ENCODE measurements around the gene CLDN6.

The CLDN6 gene

GRCh38 chr16:3051494-3051893 lies 33.5 kb upstream of the CLDN6 start:
- DNase-seq (ENCODE audit: low read depth in 2 of 2): no peak

GRCh38 chr16:3051009-3051408 lies 33.0 kb upstream of the CLDN6 start:
- DNase-seq (ENCODE audit: low read depth in 2 of 2): no peak

GRCh38 chr16:3050487-3050886 lies 32.5 kb upstream of the CLDN6 start:
- DNase-seq (ENCODE audit: low read depth in 2 of 2): no peak

- no peak for DNase-seq (ENCODE audit: low read depth in 2 of 2)
Measured at GRCh38 chr16:3049921-3050481, 32.0 kb upstream of the CLDN6 start.

- no peak for DNase-seq (ENCODE audit: low read depth in 2 of 2)
Measured at GRCh38 chr16:3047387-3047720, 29.4 kb upstream of the CLDN6 start.

- no peak for DNase-seq (ENCODE audit: low read depth in 2 of 2)
Measured at GRCh38 chr16:3046641-3047386, 28.8 kb upstream of the CLDN6 start.

- no peak for DNase-seq (ENCODE audit: low read depth in 2 of 2)
Measured at GRCh38 chr16:3045758-3046640, 28.0 kb upstream of the CLDN6 start, which contains the start of gene MMP25. MMP25 (plus strand) TSS chr16:3046561; CDS start chr16:3046918, 357 bp downstream.

GRCh38 chr16:3044708-3045107 lies 26.7 kb upstream of the CLDN6 start:
- DNase-seq (ENCODE audit: low read depth in 2 of 2): no peak

GRCh38 chr16:3042376-3042775 lies 24.4 kb upstream of the CLDN6 start:
- DNase-seq (ENCODE audit: low read depth in 2 of 2): no peak

GRCh38 chr16:3038896-3039295 lies 20.9 kb upstream of the CLDN6 start:
- DNase-seq (ENCODE audit: low read depth in 2 of 2): no peak

GRCh38 chr16:3038256-3038655 lies 20.3 kb upstream of the CLDN6 start:
- no peak for DNase-seq (ENCODE audit: low read depth in 2 of 2)

GRCh38 chr16:3036726-3037315 lies 18.8 kb upstream of the CLDN6 start, which contains the start of gene BICDL2:
BICDL2 (minus strand) TSS chr16:3036944; CDS start chr16:3035496, 1,448 bp downstream.
- no peak for DNase-seq (ENCODE audit: low read depth in 2 of 2)

- no peak for DNase-seq (ENCODE audit: low read depth in 2 of 2)
Measured at GRCh38 chr16:3035972-3036725, 18.2 kb upstream of the CLDN6 start.

- no peak for DNase-seq (ENCODE audit: low read depth in 2 of 2)
Measured at GRCh38 chr16:3035289-3035971, 17.4 kb upstream of the CLDN6 start.

GRCh38 chr16:3032624-3033023 lies 14.6 kb upstream of the CLDN6 start:
- DNase-seq (ENCODE audit: low read depth in 2 of 2): no peak

GRCh38 chr16:3030222-3031212 lies 12.5 kb upstream of the CLDN6 start:
- no peak for DNase-seq (ENCODE audit: low read depth in 2 of 2)

- DNase-seq (ENCODE audit: low read depth in 2 of 2): peak in 1 of 2 experiments; percentile 3
Measured at GRCh38 chr16:3029491-3030221, 11.7 kb upstream of the CLDN6 start.

- DNase-seq (ENCODE audit: low read depth in 2 of 2): no peak
Measured at GRCh38 chr16:3028716-3029319, 10.8 kb upstream of the CLDN6 start.
